SK-N-SH treated with all-trans-retinoic acid at 6 μM for 48 hours (cell line): ENCODE data around the gene WIPF1.

Experiments
- ARNTL ChIP-seq: fragments of 450-650 bp; formaldehyde crosslinking; IDR thresholded peaks from 2 replicates; pipeline ENCODE4 v1.5.0; 2020; ENCODE audit warnings: low read depth, mild to moderate bottlenecking, moderate library complexity, borderline replicate concordance
- GLIS3 ChIP-seq: fragments of 250-450 bp; sonication (Bioruptor Pico); IDR thresholded peaks from 2 replicates; pipeline ENCODE4 v1.5.0; 2020; ENCODE audit warnings: mild to moderate bottlenecking, moderate library complexity
- PPARA ChIP-seq: fragments of 250-450 bp; sonication (Bioruptor Pico); IDR thresholded peaks from 2 replicates; pipeline ENCODE4 v1.5.0; 2020; ENCODE audit warnings: mild to moderate bottlenecking, borderline replicate concordance
- RARB ChIP-seq: fragments of 250-450 bp; sonication (Bioruptor Pico); IDR thresholded peaks from 2 replicates; pipeline ENCODE4 v1.8.0; 2021; ENCODE audit warnings: mild to moderate bottlenecking, moderate library complexity
- TOX ChIP-seq: fragments of 250-450 bp; sonication (Bioruptor Pico); IDR thresholded peaks from 2 replicates; pipeline ENCODE4 v1.8.0; 2021; ENCODE audit warnings: mild to moderate bottlenecking, moderate library complexity, borderline replicate concordance
- ZFP3 ChIP-seq: fragments of 250-450 bp; sonication (Bioruptor Pico); IDR thresholded peaks from 2 replicates; pipeline ENCODE4 v1.5.0; 2020; ENCODE audit warnings: mild to moderate bottlenecking, moderate library complexity
- ZFP30 ChIP-seq: fragments of 450-650 bp; formaldehyde crosslinking; IDR thresholded peaks from 2 replicates; pipeline ENCODE4 v1.5.0; 2022; ENCODE audit warnings: mild to moderate bottlenecking, moderate library complexity
- ZNF565 ChIP-seq: fragments of 450-650 bp; formaldehyde crosslinking; conservative IDR thresholded peaks from 2 replicates; pipeline ENCODE4 v1.5.0; 2020; ENCODE audit warnings: low read depth, mild to moderate bottlenecking, moderate library complexity
- ZNF8 ChIP-seq: fragments of 450-650 bp; formaldehyde crosslinking; IDR thresholded peaks from 2 replicates; pipeline ENCODE4 v1.5.0; 2020; ENCODE audit warnings: mild to moderate bottlenecking, moderate library complexity
- TF ChIP-seq, protein P1 (sequence below): fragments of 250-450 bp; sonication (Bioruptor Pico); IDR thresholded peaks from 2 replicates; pipeline ENCODE4 v1.8.0; 2020; ENCODE audit warnings: mild to moderate bottlenecking, moderate library complexity, borderline replicate concordance

DNA sequence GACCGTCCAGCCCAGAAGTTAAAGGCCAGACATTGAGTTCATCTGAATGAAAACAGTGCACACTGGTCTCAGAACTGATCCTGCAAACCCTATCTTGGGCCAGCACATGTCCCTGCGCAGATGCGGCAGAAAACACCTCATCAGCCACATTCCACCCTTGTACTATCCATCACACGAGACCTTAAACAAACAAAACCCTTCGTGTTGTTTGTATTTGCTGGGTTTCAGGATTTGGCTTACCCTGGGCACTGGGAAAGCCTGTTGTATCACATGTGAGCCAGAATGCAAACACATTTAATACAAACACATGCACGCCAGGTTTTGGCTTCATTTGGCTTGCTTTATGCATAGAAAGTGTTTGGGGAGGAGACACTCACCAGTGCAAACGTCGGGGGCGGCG is 12.5 kb downstream of the WIPF1 start:
- TF ChIP-seq ARNTL (CRISPR knock-in tag) (no peak), RARB (CRISPR knock-in tag) (no peak), ZNF565 (CRISPR knock-in tag) (no peak), ZFP30 (CRISPR knock-in tag) (no peak), ZFP3 (CRISPR knock-in tag) (no peak), ZNF8 (CRISPR knock-in tag) (no peak), GLIS3 (CRISPR knock-in tag) (no peak), TOX (CRISPR knock-in tag) (no peak), PPARA (CRISPR knock-in tag) (no peak)
- TF ChIP-seq, protein P1, sequence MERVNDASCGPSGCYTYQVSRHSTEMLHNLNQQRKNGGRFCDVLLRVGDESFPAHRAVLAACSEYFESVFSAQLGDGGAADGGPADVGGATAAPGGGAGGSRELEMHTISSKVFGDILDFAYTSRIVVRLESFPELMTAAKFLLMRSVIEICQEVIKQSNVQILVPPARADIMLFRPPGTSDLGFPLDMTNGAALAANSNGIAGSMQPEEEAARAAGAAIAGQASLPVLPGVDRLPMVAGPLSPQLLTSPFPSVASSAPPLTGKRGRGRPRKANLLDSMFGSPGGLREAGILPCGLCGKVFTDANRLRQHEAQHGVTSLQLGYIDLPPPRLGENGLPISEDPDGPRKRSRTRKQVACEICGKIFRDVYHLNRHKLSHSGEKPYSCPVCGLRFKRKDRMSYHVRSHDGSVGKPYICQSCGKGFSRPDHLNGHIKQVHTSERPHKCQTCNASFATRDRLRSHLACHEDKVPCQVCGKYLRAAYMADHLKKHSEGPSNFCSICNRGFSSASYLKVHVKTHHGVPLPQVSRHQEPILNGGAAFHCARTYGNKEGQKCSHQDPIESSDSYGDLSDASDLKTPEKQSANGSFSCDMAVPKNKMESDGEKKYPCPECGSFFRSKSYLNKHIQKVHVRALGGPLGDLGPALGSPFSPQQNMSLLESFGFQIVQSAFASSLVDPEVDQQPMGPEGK (CRISPR knock-in tag) = no peak
